ENCODE results near the gene PIEZO2.
A peak's percentile ranks its signal among the peaks of the same experiment; 100 is the strongest.

PIEZO2 gene

GRCh38 chr18:10850840-10851239, 298.5 kb downstream of the PIEZO2 start:
- Histone ChIP-seq H4K91ac (ENCODE audit: low read length) (no peak overlapping the region), H2AK5ac (ENCODE audit: low read length, severe bottlenecking) (no peak overlapping the region), H3K27ac (ENCODE audit: low read length, poor library complexity, severe bottlenecking) (no peak overlapping the region), H2BK15ac (ENCODE audit: low read depth, poor library complexity, severe bottlenecking) (no peak overlapping the region), H3K27me3 (ENCODE audit: control insufficient read depth in 1 of 2, insufficient read depth in 1 of 2, low read length in 2 of 2) (peaks cover 0 to 3% of the 10 kb centered on the region in 2 experiments), H2BK120ac (ENCODE audit: low read depth, low read length) (no peak overlapping the region), H2AFZ (ENCODE audit: low read depth, low read length) (no peak overlapping the region), H3K4ac (ENCODE audit: low read depth in 1 of 2, low read length in 2 of 2) (no peak overlapping the region), H3K23ac (ENCODE audit: low read length in 2 of 2) (no peak overlapping the region), H3K14ac (ENCODE audit: low read length in 2 of 2) (no peak overlapping the region), H3K9ac (ENCODE audit: low read length) (no peak overlapping the region), H3K18ac (ENCODE audit: low read depth in 1 of 2, low read length in 2 of 2) (no peak overlapping the region), H3K4me3 (ENCODE audit: insufficient read depth in 1 of 2, low read depth in 1 of 2, low read length in 2 of 2) (no peak overlapping the region), H3K4me1 (ENCODE audit: control insufficient read depth, insufficient read depth, low read depth, low read length) (no peaks in the 10 kb centered on the region), H2BK12ac (ENCODE audit: low read length in 2 of 2) (no peak overlapping the region), H3K9me3 (ENCODE audit: control insufficient read depth, low read length) (no peaks in the 10 kb centered on the region), H4K8ac (ENCODE audit: low read length) (no peak overlapping the region), H2BK5ac (ENCODE audit: low read depth, low read length, poor library complexity, severe bottlenecking) (no peak overlapping the region), H3K36me3 (ENCODE audit: control insufficient read depth in 1 of 2, insufficient read depth in 2 of 2, low read depth in 1 of 2, low read length in 2 of 2) (no peaks in the 10 kb centered on the region), H3K79me1 (replicated peaks; ENCODE audit: low read length, poor library complexity, severe bottlenecking) (no peaks in the 10 kb centered on the region), H3K4me2 (ENCODE audit: low read length, poor library complexity, severe bottlenecking) (no peak overlapping the region)
- no CpG with 5 or more reads among the region's 1 CpG for WGBS
- DNase-seq, result peak; percentile 47

DNA sequence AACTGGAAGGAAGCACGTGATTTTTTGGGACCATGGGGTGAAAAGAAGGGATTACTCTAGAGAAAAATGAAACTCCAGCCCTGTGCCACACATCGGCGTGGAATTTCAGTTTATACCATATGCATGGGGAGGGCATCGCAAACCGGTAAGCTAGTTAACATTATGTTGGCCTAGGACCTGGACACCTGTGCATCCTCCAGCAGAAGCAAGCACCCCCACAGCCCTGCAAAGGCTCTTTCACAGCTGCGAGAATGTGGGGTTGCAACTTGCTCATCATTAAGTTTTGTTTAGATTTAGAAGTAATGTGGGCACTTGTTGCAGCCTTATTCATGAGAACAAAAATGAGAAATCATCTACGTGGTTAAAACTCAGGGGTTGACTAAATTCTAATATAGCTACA, 299.2 kb downstream of the PIEZO2 start:
- H3K27me3 ChIP-seq (ENCODE audit: control insufficient read depth in 1 of 2, insufficient read depth in 1 of 2, low read length in 2 of 2), result peaks cover 0 to 3% of the 10 kb centered on the region in 2 experiments
- no peak overlapping the region for H4K91ac ChIP-seq (ENCODE audit: low read length)
- WGBS, result 97% methylated on average over 5 of the region's 7 CpGs
- no peak overlapping the region for H3K27ac ChIP-seq (ENCODE audit: low read length, poor library complexity, severe bottlenecking)
- no peak overlapping the region for H4K8ac ChIP-seq (ENCODE audit: low read length)
- no peak overlapping the region for H2BK15ac ChIP-seq (ENCODE audit: low read depth, poor library complexity, severe bottlenecking)
- no peaks in the 10 kb centered on the region for H3K9me3 ChIP-seq (ENCODE audit: control insufficient read depth, low read length)
- no peak overlapping the region for H3K4me2 ChIP-seq (ENCODE audit: low read length, poor library complexity, severe bottlenecking)
- no peak overlapping the region for H3K9ac ChIP-seq (ENCODE audit: low read length)
- no peak overlapping the region for H2BK12ac ChIP-seq (ENCODE audit: low read length in 2 of 2)
- no peak overlapping the region for H2BK5ac ChIP-seq (ENCODE audit: low read depth, low read length, poor library complexity, severe bottlenecking)
- H3K4me1 ChIP-seq (ENCODE audit: control insufficient read depth, insufficient read depth, low read depth, low read length), result no peaks in the 10 kb centered on the region
- H3K36me3 ChIP-seq (ENCODE audit: control insufficient read depth in 1 of 2, insufficient read depth in 2 of 2, low read depth in 1 of 2, low read length in 2 of 2), result no peaks in the 10 kb centered on the region
- DNase-seq, result no peak
- no peak overlapping the region for H3K4me3 ChIP-seq (ENCODE audit: insufficient read depth in 1 of 2, low read depth in 1 of 2, low read length in 2 of 2)
- no peak overlapping the region for H3K23ac ChIP-seq (ENCODE audit: low read length in 2 of 2)
- no peak overlapping the region for H3K14ac ChIP-seq (ENCODE audit: low read length in 2 of 2)
- H2BK120ac ChIP-seq (ENCODE audit: low read depth, low read length), result no peak overlapping the region
- H3K18ac ChIP-seq (ENCODE audit: low read depth in 1 of 2, low read length in 2 of 2), result peak overlapping the region in 1 of 2 experiments; percentile 5
- H3K79me1 ChIP-seq (replicated peaks; ENCODE audit: low read length, poor library complexity, severe bottlenecking), result no peaks in the 10 kb centered on the region
- no peak overlapping the region for H2AK5ac ChIP-seq (ENCODE audit: low read length, severe bottlenecking)
- no peak overlapping the region for H2AFZ ChIP-seq (ENCODE audit: low read depth, low read length)
- no peak overlapping the region for H3K4ac ChIP-seq (ENCODE audit: low read depth in 1 of 2, low read length in 2 of 2)

- Histone ChIP-seq H3K9me3 (ENCODE audit: control insufficient read depth, low read length) (no peaks in the 10 kb centered on the region), H4K91ac (ENCODE audit: low read length) (no peak overlapping the region), H3K79me1 (replicated peaks; ENCODE audit: low read length, poor library complexity, severe bottlenecking) (no peaks in the 10 kb centered on the region), H3K18ac (ENCODE audit: low read depth in 1 of 2, low read length in 2 of 2) (no peak overlapping the region), H2BK5ac (ENCODE audit: low read depth, low read length, poor library complexity, severe bottlenecking) (no peak overlapping the region), H3K4me1 (ENCODE audit: control insufficient read depth, insufficient read depth, low read depth, low read length) (no peaks in the 10 kb centered on the region), H2AFZ (ENCODE audit: low read depth, low read length) (no peak overlapping the region), H3K27me3 (ENCODE audit: control insufficient read depth in 1 of 2, insufficient read depth in 1 of 2, low read length in 2 of 2) (peaks cover 0 to 3% of the 10 kb centered on the region in 2 experiments), H3K4ac (ENCODE audit: low read depth in 1 of 2, low read length in 2 of 2) (no peak overlapping the region), H2BK12ac (ENCODE audit: low read length in 2 of 2) (no peak overlapping the region), H3K4me3 (ENCODE audit: insufficient read depth in 1 of 2, low read depth in 1 of 2, low read length in 2 of 2) (no peak overlapping the region), H3K4me2 (ENCODE audit: low read length, poor library complexity, severe bottlenecking) (no peak overlapping the region), H3K27ac (ENCODE audit: low read length, poor library complexity, severe bottlenecking) (no peak overlapping the region), H2BK15ac (ENCODE audit: low read depth, poor library complexity, severe bottlenecking) (no peak overlapping the region), H3K36me3 (ENCODE audit: control insufficient read depth in 1 of 2, insufficient read depth in 2 of 2, low read depth in 1 of 2, low read length in 2 of 2) (no peaks in the 10 kb centered on the region), H2AK5ac (ENCODE audit: low read length, severe bottlenecking) (no peak overlapping the region), H3K14ac (ENCODE audit: low read length in 2 of 2) (no peak overlapping the region), H4K8ac (ENCODE audit: low read length) (no peak overlapping the region), H3K23ac (ENCODE audit: low read length in 2 of 2) (no peak overlapping the region), H2BK120ac (ENCODE audit: low read depth, low read length) (no peak overlapping the region), H3K9ac (ENCODE audit: low read length) (no peak overlapping the region)
- WGBS, result 95% methylated on average over 6 of the region's 6 CpGs
- no peak for DNase-seq
Measured at GRCh38 chr18:10847907-10848306, 301.5 kb downstream of the PIEZO2 start.

GRCh38 chr18:10847408-10847790, 302.0 kb downstream of the PIEZO2 start:
- H2BK5ac ChIP-seq (ENCODE audit: low read depth, low read length, poor library complexity, severe bottlenecking), result no peak overlapping the region
- no peaks in the 10 kb centered on the region for H3K9me3 ChIP-seq (ENCODE audit: control insufficient read depth, low read length)
- no peak overlapping the region for H2AFZ ChIP-seq (ENCODE audit: low read depth, low read length)
- no peaks in the 10 kb centered on the region for H3K79me1 ChIP-seq (replicated peaks; ENCODE audit: low read length, poor library complexity, severe bottlenecking)
- H3K18ac ChIP-seq (ENCODE audit: low read depth in 1 of 2, low read length in 2 of 2), result no peak overlapping the region
- H2AK5ac ChIP-seq (ENCODE audit: low read length, severe bottlenecking), result no peak overlapping the region
- no peak overlapping the region for H3K9ac ChIP-seq (ENCODE audit: low read length)
- H2BK15ac ChIP-seq (ENCODE audit: low read depth, poor library complexity, severe bottlenecking), result no peak overlapping the region
- H3K4me2 ChIP-seq (ENCODE audit: low read length, poor library complexity, severe bottlenecking), result no peak overlapping the region
- WGBS, result 95% methylated on average over 6 of the region's 8 CpGs
- no peak overlapping the region for H3K23ac ChIP-seq (ENCODE audit: low read length in 2 of 2)
- H3K4me1 ChIP-seq (ENCODE audit: control insufficient read depth, insufficient read depth, low read depth, low read length), result no peaks in the 10 kb centered on the region
- H3K36me3 ChIP-seq (ENCODE audit: control insufficient read depth in 1 of 2, insufficient read depth in 2 of 2, low read depth in 1 of 2, low read length in 2 of 2), result no peaks in the 10 kb centered on the region
- no peak overlapping the region for H4K8ac ChIP-seq (ENCODE audit: low read length)
- H3K4ac ChIP-seq (ENCODE audit: low read depth in 1 of 2, low read length in 2 of 2), result no peak overlapping the region
- H3K4me3 ChIP-seq (ENCODE audit: insufficient read depth in 1 of 2, low read depth in 1 of 2, low read length in 2 of 2), result no peak overlapping the region
- H3K27me3 ChIP-seq (ENCODE audit: control insufficient read depth in 1 of 2, insufficient read depth in 1 of 2, low read length in 2 of 2), result peaks cover 0 to 3% of the 10 kb centered on the region in 2 experiments
- H2BK120ac ChIP-seq (ENCODE audit: low read depth, low read length), result no peak overlapping the region
- H2BK12ac ChIP-seq (ENCODE audit: low read length in 2 of 2), result no peak overlapping the region
- DNase-seq, result no peak
- H3K27ac ChIP-seq (ENCODE audit: low read length, poor library complexity, severe bottlenecking), result no peak overlapping the region
- H3K14ac ChIP-seq (ENCODE audit: low read length in 2 of 2), result no peak overlapping the region
- H4K91ac ChIP-seq (ENCODE audit: low read length), result no peak overlapping the region

Data from mesenchymal stem cell (in vitro differentiated cells and primary cell).